IMR-90 (cell line): ENCODE measurements around the gene PEX19. TPM values are rescaled to one million over a fixed set of nuclear protein-coding genes. Genes with fewer than 3 reads are reported as not detected.

Experiments
- ATAC-seq: fragments of 200-7000 bp; cut with Tn5 transposase; 2 replicates; pipeline ENCODE4 v1.9.1; 2020; ENCODE audit warnings: low read depth, mild to moderate bottlenecking, moderate library complexity
- BruUV-seq: library from RNA; stranded (reverse); fragments of 400-500 nt; replicated peaks from 2 replicates; lab custom pipeline; 2021; lab: Mats Ljungman, UMichigan
- CTCF ChIA-PET: fragments of 300-600 bp; formaldehyde crosslinking; extraction: SDS; loops from one replicate; lab custom pipeline; 2021; ENCODE audit warnings: antibody characterized with exemption; lab: Yijun Ruan, JAX
- POLR2A ChIA-PET: fragments of 300-600 bp; sonication (Branson Sonifier 250); formaldehyde crosslinking; loops from one replicate; lab custom pipeline; 2022; ENCODE audit warnings: antibody characterized with exemption; ENCODE audit not compliant: unreplicated experiment; lab: Charles Lee
- DNase-seq: peaks from one replicate; pipeline ENCODE4 v3.0.0; 2013
- H2AFZ ChIP-seq: replicated peaks from 2 replicates; pipeline ENCODE3; 2013; ENCODE audit warnings: low read length, mild to moderate bottlenecking; ENCODE audit not compliant: poor library complexity
- H2AK5ac ChIP-seq: 2 replicates; pipeline ENCODE4 v1.6.1; 2013; ENCODE audit warnings: low read depth, low read length, inconsistent platforms
- H2AK9ac ChIP-seq: replicated peaks from 2 replicates; pipeline ENCODE3; 2013; ENCODE audit warnings: mild to moderate bottlenecking, low read depth, low read length, moderate library complexity; ENCODE audit not compliant: poor library complexity
- H2BK120ac ChIP-seq: 2 replicates; pipeline ENCODE4 v1.6.1; 2013; ENCODE audit warnings: low read depth, low read length, inconsistent platforms
- H2BK15ac ChIP-seq: 3 replicates; pipeline ENCODE4 v1.6.1; 2013; ENCODE audit warnings: low read depth, low read length, inconsistent platforms
- H2BK20ac ChIP-seq: 2 replicates; pipeline ENCODE4 v1.6.1; 2013; ENCODE audit warnings: low read depth, mild to moderate bottlenecking, inconsistent platforms, low read length, moderate library complexity
- H2BK5ac ChIP-seq: 2 replicates; pipeline ENCODE4 v1.6.1; 2013; ENCODE audit warnings: mild to moderate bottlenecking, low read depth, low read length, inconsistent platforms; ENCODE audit not compliant: poor library complexity, severe bottlenecking
- H3K14ac ChIP-seq: replicated peaks from 2 replicates; pipeline ENCODE4 v1.6.1; 2013; ENCODE audit warnings: low read depth, low read length, inconsistent platforms
- H3K18ac ChIP-seq: 2 replicates; pipeline ENCODE4 v1.6.1; 2013; ENCODE audit warnings: low read depth, low read length, control low read depth
- H3K23ac ChIP-seq: 2 replicates; pipeline ENCODE4 v1.6.1; 2013; ENCODE audit warnings: low read depth, low read length, inconsistent platforms
- H3K27ac ChIP-seq: 2 replicates; pipeline ENCODE4 v1.5.1; 2013; ENCODE audit warnings: mild to moderate bottlenecking, control low read depth, low read length; ENCODE audit not compliant: insufficient read depth
- H3K27me3 ChIP-seq: 2 replicates; pipeline ENCODE4 v1.6.1; 2013; ENCODE audit warnings: low read length; ENCODE audit not compliant: control insufficient read depth, insufficient read depth
- H3K36me3 ChIP-seq: 2 replicates; pipeline ENCODE4 v1.6.1; 2013; ENCODE audit warnings: low read length, mixed read lengths; ENCODE audit not compliant: control insufficient read depth, insufficient read depth
- H3K4ac ChIP-seq: 2 replicates; pipeline ENCODE4 v1.6.1; 2013; ENCODE audit warnings: low read depth, low read length, inconsistent platforms
- H3K4me1 ChIP-seq: 2 replicates; pipeline ENCODE4 v1.6.1; 2013; ENCODE audit warnings: low read length, mixed read lengths; ENCODE audit not compliant: control insufficient read depth, insufficient read depth
- H3K4me2 ChIP-seq: 2 replicates; pipeline ENCODE4 v1.6.1; 2013; ENCODE audit warnings: low read depth, mild to moderate bottlenecking, control low read depth, low read length, moderate library complexity
- H3K4me3 ChIP-seq: 2 replicates; pipeline ENCODE4 v1.5.1; 2013; ENCODE audit warnings: low read depth, mild to moderate bottlenecking, control low read depth, low read length, moderate library complexity; ENCODE audit not compliant: insufficient read depth
- H3K56ac ChIP-seq: 2 replicates; pipeline ENCODE4 v1.6.1; 2013; ENCODE audit warnings: low read length, inconsistent platforms; ENCODE audit not compliant: insufficient read depth; ENCODE audit errors: extremely low read depth
- H3K79me1 ChIP-seq, 2 experiments: 2 replicates each; pipeline ENCODE4 v1.6.1; 2013; ENCODE audit warnings: low read length in 2 of 2, inconsistent platforms in 1 of 2, low read depth in 1 of 2
- H3K9ac ChIP-seq: 2 replicates; pipeline ENCODE4 v1.6.1; 2013; ENCODE audit warnings: low read depth, low read length, control low read depth
- H3K9me1 ChIP-seq: 2 replicates; pipeline ENCODE4 v1.6.1; 2013; ENCODE audit warnings: low read length, inconsistent platforms; ENCODE audit not compliant: insufficient read depth
- H3K9me3 ChIP-seq: 2 replicates; pipeline ENCODE4 v1.6.1; 2013; ENCODE audit warnings: low read length; ENCODE audit not compliant: control insufficient read depth, insufficient read depth
- H4K20me1 ChIP-seq: 2 replicates; pipeline ENCODE4 v1.6.1; 2013; ENCODE audit warnings: low read length, inconsistent platforms; ENCODE audit not compliant: insufficient read depth
- H4K5ac ChIP-seq: 2 replicates; pipeline ENCODE4 v1.6.1; 2013; ENCODE audit warnings: mild to moderate bottlenecking, low read depth, low read length, control low read depth
- H4K8ac ChIP-seq, 2 experiments: 2 replicates each; pipeline ENCODE4 v1.6.1; 2013; ENCODE audit warnings: low read depth in 2 of 2, low read length in 2 of 2, control low read depth in 1 of 2, inconsistent platforms in 1 of 2
- H4K91ac ChIP-seq: 2 replicates; pipeline ENCODE4 v1.6.1; 2013; ENCODE audit warnings: low read depth, low read length, inconsistent platforms; ENCODE audit not compliant: insufficient read depth
- BHLHE40 ChIP-seq: fragments of 150-350 bp; IDR thresholded peaks from 2 replicates; pipeline ENCODE4 v1.6.1; 2016; ENCODE audit warnings: mild to moderate bottlenecking, low read depth, low read length
- CEBPB ChIP-seq: IDR thresholded peaks from 2 replicates; pipeline ENCODE4 v1.6.1; 2012; ENCODE audit warnings: low read depth, low read length, improper control_type of control experiment
- CHD1 ChIP-seq: IDR thresholded peaks from 2 replicates; pipeline ENCODE4 v1.6.1; 2012; ENCODE audit warnings: low read depth, low read length, improper control_type of control experiment
- CTCF ChIP-seq: conservative IDR thresholded peaks from 2 replicates; pipeline ENCODE4 v1.5.1; 2012; ENCODE audit warnings: mild to moderate bottlenecking, low read depth, low read length, improper control_type of control experiment
- ELK1 ChIP-seq: fragments of 150-350 bp; IDR thresholded peaks from 2 replicates; pipeline ENCODE4 v1.6.1; 2016; ENCODE audit warnings: low read depth, mild to moderate bottlenecking, low read length, moderate library complexity, borderline replicate concordance
- FOS ChIP-seq: fragments of 150-350 bp; IDR thresholded peaks from 2 replicates; pipeline ENCODE4 v1.6.1; 2016; ENCODE audit warnings: low read depth, low read length
- MAFK ChIP-seq: IDR thresholded peaks from 2 replicates; pipeline ENCODE4 v1.6.1; 2012; ENCODE audit warnings: low read depth, low read length, improper control_type of control experiment
- MAZ ChIP-seq: IDR thresholded peaks from 2 replicates; pipeline ENCODE4 v1.6.1; 2012; ENCODE audit warnings: low read depth, mild to moderate bottlenecking, low read length, improper control_type of control experiment, moderate library complexity, borderline replicate concordance
- MXI1 ChIP-seq: IDR thresholded peaks from 2 replicates; pipeline ENCODE4 v1.6.1; 2012; ENCODE audit warnings: low read depth, mild to moderate bottlenecking, low read length, moderate library complexity, borderline replicate concordance
- NFE2L2 ChIP-seq: fragments of 150-350 bp; IDR thresholded peaks from 2 replicates; pipeline ENCODE4 v1.6.1; 2016; ENCODE audit warnings: low read depth, mild to moderate bottlenecking, low read length
- POLR2A ChIP-seq: IDR thresholded peaks from 2 replicates; pipeline ENCODE4 v1.6.1; 2012; ENCODE audit warnings: mild to moderate bottlenecking, low read depth, low read length
- RAD21 ChIP-seq: IDR thresholded peaks from 2 replicates; pipeline ENCODE4 v1.6.1; 2012; ENCODE audit warnings: low read length, improper control_type of control experiment
- RCOR1 ChIP-seq: IDR thresholded peaks from 2 replicates; pipeline ENCODE4 v1.6.1; 2012; ENCODE audit warnings: mild to moderate bottlenecking, low read length, improper control_type of control experiment; ENCODE audit not compliant: insufficient replicate concordance
- RFX5 ChIP-seq: IDR thresholded peaks from 2 replicates; pipeline ENCODE4 v1.8.0; 2012; ENCODE audit warnings: low read depth, mild to moderate bottlenecking, low read length, moderate library complexity
- SMC3 ChIP-seq: fragments of 150-350 bp; IDR thresholded peaks from 2 replicates; pipeline ENCODE4 v1.6.1; 2016; ENCODE audit warnings: low read depth, mild to moderate bottlenecking, antibody characterized with exemption, low read length, moderate library complexity
- USF2 ChIP-seq: fragments of 150-350 bp; IDR thresholded peaks from 2 replicates; pipeline ENCODE4 v1.6.1; 2017; ENCODE audit warnings: mild to moderate bottlenecking, antibody characterized with exemption, low read length, low read depth
- WGBS, 2 experiments: methylation state at CpG; one replicate each; pipeline versions ENCODE4 v1.1.5 to v1.1.7; 2013; ENCODE audit warnings: missing lambda C conversion rate in 2 of 2; ENCODE audit not compliant: insufficient read length in 1 of 2; ENCODE audit errors: extremely low coverage in 2 of 2; 5-methylcytosine and 5-hydroxymethylcytosine counted together
- dilution Hi-C: fragments of 300-500 bp; cut with HindIII; formaldehyde crosslinking; loops from one replicate; pipeline ENCODE4 v1.14.3; 2018; ENCODE audit warnings: low sequenced_read_pairs; ENCODE audit not compliant: unreplicated experiment
- in situ Hi-C: fragments of 300-500 bp; cut with MboI; formaldehyde crosslinking; loops from 3 replicates; pipeline ENCODE4 v1.14.3; 2019; ENCODE audit warnings: low sequenced_read_pairs, inconsistent platforms, mixed read lengths
- intact Hi-C: fragments of 100-400 bp; cut with micrococcal nuclease; formaldehyde crosslinking; loops from 2 replicates; pipeline ENCODE4 v1.10.0; 2022
- polyA plus RNA-seq, 3 experiments: library from polyadenylated mRNA; depleted of rRNA; stranded (reverse); fragments of >200 nt; gene quantifications; 2 replicates each; pipeline ENCODE4 v1.2.3, GENCODE V29; 2012; ENCODE audit warnings: low replicate concordance in 1 of 3
- total RNA-seq: library from RNA; depleted of rRNA; stranded (reverse); fragments of >200 nt; gene quantifications from 2 replicates; pipeline ENCODE4 v1.2.3, GENCODE V29; 2012

PEX19 gene
- total and polyA plus RNA-seq, 2 of the 4 experiments (the other 2 are of a cell fraction) = 44.5 to 67.7 TPM

GRCh38 chr1:160245434-160245833 lies 39.5 kb downstream of the PEX19 start:
- H3K4ac ChIP-seq = no peak overlapping the region
- DNase-seq (no peak), ATAC-seq (no peak)
- no peaks in the 10 kb centered on the region for H3K9me1 ChIP-seq
- H4K91ac ChIP-seq = no peak overlapping the region
- peaks cover 23 to 47% of the 10 kb centered on the region in 2 experiments for H3K79me1 ChIP-seq
- H4K8ac ChIP-seq = no peak overlapping the region
- in situ Hi-C loops (no loop called here), dilution Hi-C loops (no loop called here), intact Hi-C loops (loop anchor here (5.0 kb wide), 1 partner anchor 53 kb away; the partner anchor contains the start of gene CASQ1)
- ChIA-PET CTCF (no interaction called here), POLR2A (no interaction called here)
- H2BK20ac ChIP-seq = no peak overlapping the region
- no peak overlapping the region for H3K23ac ChIP-seq
- no peak overlapping the region for H2AK5ac ChIP-seq
- no peak overlapping the region for H3K4me2 ChIP-seq
- WGBS, 2 experiments = no CpG with 5 or more reads among the region's 1 CpG
- H2BK15ac ChIP-seq = no peak overlapping the region
- H3K9ac ChIP-seq = no peak overlapping the region
- H3K9me3 ChIP-seq = no peaks in the 10 kb centered on the region
- no TSS peak for BruUV-seq
- H3K14ac ChIP-seq = no peak overlapping the region
- peaks cover 9% of the 10 kb centered on the region for H3K36me3 ChIP-seq
- no peak overlapping the region for H3K4me3 ChIP-seq
- peaks cover 23% of the 10 kb centered on the region for H4K20me1 ChIP-seq
- H2AK9ac ChIP-seq = no peak overlapping the region
- no peak overlapping the region for H2BK5ac ChIP-seq
- no peak overlapping the region for H4K5ac ChIP-seq
- H3K56ac ChIP-seq = no peak overlapping the region
- no peak overlapping the region for H2AFZ ChIP-seq
- no peak overlapping the region for H2BK120ac ChIP-seq
- no peak overlapping the region for H3K27ac ChIP-seq
- H3K18ac ChIP-seq = no peak overlapping the region
- H3K4me1 ChIP-seq = peaks cover 2% of the 10 kb centered on the region; the same call in 1 of the 2 replicates
- TF ChIP-seq MXI1 (no peak), FOS (no peak), CHD1 (no peak), USF2 (no peak), NFE2L2 (no peak), MAFK (no peak), ELK1 (no peak), RAD21 (no peak), CTCF (no peak), CEBPB (no peak), RCOR1 (no peak), RFX5 (no peak), SMC3 (no peak), POLR2A (no peak), BHLHE40 (no peak), MAZ (no peak)
- no peaks in the 10 kb centered on the region for H3K27me3 ChIP-seq
